GM12878 (cell line): ENCODE data around the gene ARL6IP1. TPM values are rescaled to one million over a fixed set of nuclear protein-coding genes. Genes with fewer than 3 reads are reported as not detected.
"Not testable (repeated sequence)": the region's sequence is repeated elsewhere in the genome, so short reads cannot be mapped to it uniquely, and the experiment has no call there.

Source experiments
- ATAC-seq: fragments of 200-7000 bp; cut with Tn5 transposase; 3 replicates; pipeline ENCODE4 v1.9.1; 2020; ENCODE audit warnings: mild to moderate bottlenecking, moderate library complexity
- BruUV-seq: library from RNA; stranded (reverse); fragments of 400-500 nt; replicated peaks from 2 replicates; lab custom pipeline; 2021; lab: Mats Ljungman, UMichigan
- CTCF ChIA-PET: fragments of 300-600 bp; sonication (Branson Sonifier 250); formaldehyde crosslinking; extraction: SDS; loops from one replicate; lab custom pipeline; 2021; ENCODE audit warnings: inconsistent platforms; lab: Yijun Ruan, JAX
- POLR2A ChIA-PET: fragments of 350-600 bp; formaldehyde crosslinking; extraction: SDS; loops from one replicate; lab custom pipeline; 2021; ENCODE audit warnings: inconsistent platforms; lab: Charles Lee
- RAD21 ChIA-PET: fragments of 300-600 bp; sonication (Branson Sonifier 250); formaldehyde crosslinking; loops from one replicate; lab custom pipeline; 2023; ENCODE audit warnings: antibody characterized with exemption; ENCODE audit not compliant: unreplicated experiment; lab: Charles Lee
- SMC1A ChIA-PET: fragments of 300-600 bp; sonication (Branson Sonifier 250); formaldehyde crosslinking; loops from one replicate; lab custom pipeline; 2023; ENCODE audit not compliant: unreplicated experiment, uncharacterized antibody; lab: Charles Lee
- DNase-seq: peaks from one replicate; pipeline ENCODE4 v3.0.0-alpha.2; 2011; ENCODE audit warnings: low read depth, low spot score
- FAIRE-seq: peaks from 3 replicates; lab custom pipeline; 2011; peaks lifted over from hg19 to GRCh38; lab: Jason Lieb, UNC
- H2AFZ ChIP-seq: 2 replicates; pipeline ENCODE4 v1.6.0; 2011; ENCODE audit warnings: low read depth, low read length, control low read depth; ENCODE audit not compliant: control insufficient read depth
- H3K27ac ChIP-seq: 2 replicates; pipeline ENCODE4 v1.5.1; 2011; ENCODE audit warnings: control low read depth; ENCODE audit not compliant: control insufficient read depth, insufficient read depth
- H3K27me3 ChIP-seq, 2 experiments: replicated peaks in 1 of 2; 2 replicates each; pipeline versions ENCODE4 v1.6.0 to v1.6.1; 2011; ENCODE audit warnings: low read length in 1 of 2; ENCODE audit not compliant: control insufficient read depth in 2 of 2, insufficient read depth in 2 of 2
- H3K36me3 ChIP-seq, 2 experiments: 2 replicates each; pipeline ENCODE4 v1.5.1; 2011; ENCODE audit warnings: low read length in 1 of 2; ENCODE audit not compliant: control insufficient read depth in 2 of 2, insufficient read depth in 2 of 2
- H3K4me1 ChIP-seq: 2 replicates; pipeline ENCODE4 v1.6.1; 2011; ENCODE audit warnings: mild to moderate bottlenecking, low read length, moderate library complexity, mixed read lengths; ENCODE audit not compliant: control insufficient read depth, insufficient read depth
- H3K4me2 ChIP-seq: 2 replicates; pipeline ENCODE4 v1.6.0; 2011; ENCODE audit warnings: control low read depth; ENCODE audit not compliant: control insufficient read depth, insufficient read depth
- H3K4me3 ChIP-seq: fragments of 200-600 bp; sonication (generic); 2 replicates; pipeline ENCODE4 v1.5.1; 2016
- H3K79me2 ChIP-seq: 2 replicates; pipeline ENCODE4 v1.6.0; 2011; ENCODE audit warnings: low read length; ENCODE audit not compliant: control insufficient read depth, insufficient read depth
- H3K9ac ChIP-seq: 2 replicates; pipeline ENCODE4 v1.8.0; 2011; ENCODE audit warnings: low read length, control low read depth, mixed read lengths; ENCODE audit not compliant: control insufficient read depth, insufficient read depth
- H3K9me3 ChIP-seq: replicated peaks from 3 replicates; pipeline ENCODE4 v1.5.1; 2011; ENCODE audit warnings: mild to moderate bottlenecking, low read length; ENCODE audit not compliant: control insufficient read depth, insufficient read depth
- H4K20me1 ChIP-seq: 2 replicates; pipeline ENCODE4 v1.6.0; 2011; ENCODE audit not compliant: control insufficient read depth, insufficient read depth
- WGBS: methylation state at CpG from one replicate; pipeline ENCODE4 v1.1.6; 2016; ENCODE audit warnings: low lambda C conversion rate; ENCODE audit not compliant: insufficient replicate concordance, insufficient coverage; ENCODE audit errors: missing lambda C conversion rate; 5-methylcytosine and 5-hydroxymethylcytosine counted together
- in situ Hi-C: fragments of 300-500 bp; cut with MboI; formaldehyde crosslinking; loops from 9 replicates; pipeline ENCODE4 v1.14.3; 2018; ENCODE audit warnings: mixed read lengths
- intact Hi-C: fragments of 100-400 bp; cut with micrococcal nuclease; formaldehyde crosslinking; loops from one replicate; pipeline ENCODE4 v1.14.2; 2022; ENCODE audit not compliant: unreplicated experiment
- polyA plus RNA-seq, 11 experiments: library from polyadenylated mRNA; depleted of rRNA in 4 of 11; unstranded in 6 of 11; stranded (reverse) in 5 of 11; fragments of >200 nt; fragmentation: Nextera tagmentation in 4 of 11; fragmentation: Illumina TruSeq in 1 of 11; extraction: Ambion mirVana in 4 of 11; extraction: Trizol in 1 of 11; gene quantifications; 1 replicate in 1 of 11; 2 replicates in 10 of 11; pipeline versions ENCODE4 v1.2.1 to v1.2.3, GENCODE V29; 2011 to 2016; ENCODE audit warnings: inconsistent platforms in 2 of 11, missing spikeins in 2 of 11, low read depth in 1 of 11
- total RNA-seq, 4 experiments: library from RNA; depleted of rRNA in 3 of 4; stranded (reverse); fragments of >200 nt in 3 of 4; fragmentation: Illumina TruSeq in 1 of 4; extraction: Trizol in 1 of 4; gene quantifications; 2 replicates each; pipeline versions ENCODE4 v1.2.1 to v1.2.3, GENCODE V29; 2013 to 2021

The ARL6IP1 gene
- total and polyA plus RNA-seq, 10 of the 15 experiments (the other 5 are each of a cell fraction or from before 2014, with no cell fraction given): 99.3 to 334 (median 197) TPM

- RAD21 ChIA-PET, H3K4me2 ChIP-seq, ATAC-seq, H4K20me1 ChIP-seq, H3K4me1 ChIP-seq, H3K27me3 ChIP-seq, SMC1A ChIA-PET, POLR2A ChIA-PET, DNase-seq, FAIRE-seq, H3K9ac ChIP-seq, H3K27ac ChIP-seq, intact Hi-C loops, CTCF ChIA-PET, H3K79me2 ChIP-seq, H3K9me3 ChIP-seq, H3K4me3 ChIP-seq, H2AFZ ChIP-seq, in situ Hi-C loops, BruUV-seq, H3K36me3 ChIP-seq: not testable (repeated sequence)
- WGBS: 100% methylated on average over 1 of the region's 1 CpG
Observed at GRCh38 chr16:18777664-18778063, 23.7 kb downstream of the ARL6IP1 start.

- FAIRE-seq, CTCF ChIA-PET, BruUV-seq: not testable (repeated sequence)
Observed at GRCh38 chr16:18776334-18776733, 25.0 kb downstream of the ARL6IP1 start.

GRCh38 chr16:18774651-18775050 lies 26.7 kb downstream of the ARL6IP1 start:
- 98% methylated on average over 4 of the region's 4 CpGs for WGBS
- H3K4me3 ChIP-seq, DNase-seq, intact Hi-C loops, H3K9me3 ChIP-seq, FAIRE-seq, CTCF ChIA-PET, H4K20me1 ChIP-seq, ATAC-seq, H3K9ac ChIP-seq, H3K27me3 ChIP-seq, H2AFZ ChIP-seq, H3K4me2 ChIP-seq, H3K36me3 ChIP-seq, H3K4me1 ChIP-seq, BruUV-seq, POLR2A ChIA-PET, H3K79me2 ChIP-seq, H3K27ac ChIP-seq: not testable (repeated sequence)
- SMC1A ChIA-PET: interaction anchor here (1.0 kb wide), 1 partner anchor 15 kb away, joined by 4 read pairs; the partner anchor contains the start of gene RPS15A
- RAD21 ChIA-PET: interaction anchor here (1.4 kb wide), 1 partner anchor 27 kb away, joined by 3 read pairs; the partner anchor contains the start of gene ARL6IP1
- in situ Hi-C loops: loop anchor here (25.0 kb wide), 2 partner anchors 837 to 1212 kb away; no protein-coding TSS in a partner anchor

More at GRCh38 chr16:18776334-18776733, 25.0 kb downstream of the ARL6IP1 start:
- H3K36me3 ChIP-seq, H3K27me3 ChIP-seq, H3K4me2 ChIP-seq, H4K20me1 ChIP-seq, H3K4me1 ChIP-seq, SMC1A ChIA-PET, POLR2A ChIA-PET, H3K27ac ChIP-seq, DNase-seq, H3K4me3 ChIP-seq, H3K79me2 ChIP-seq, in situ Hi-C loops, ATAC-seq, H3K9me3 ChIP-seq, intact Hi-C loops, H2AFZ ChIP-seq, H3K9ac ChIP-seq: not testable (repeated sequence)
- RAD21 ChIA-PET: interaction anchor here (1.4 kb wide), 1 partner anchor 25 kb away, joined by 3 read pairs; the partner anchor contains the start of gene ARL6IP1
- 89% methylated on average over 5 of the region's 5 CpGs for WGBS

- H3K4me2 ChIP-seq, H3K9ac ChIP-seq, H3K9me3 ChIP-seq, H2AFZ ChIP-seq, RAD21 ChIA-PET, intact Hi-C loops, POLR2A ChIA-PET, FAIRE-seq, DNase-seq, BruUV-seq, H3K79me2 ChIP-seq, H3K4me1 ChIP-seq, CTCF ChIA-PET, H3K27ac ChIP-seq, H4K20me1 ChIP-seq, H3K36me3 ChIP-seq, H3K27me3 ChIP-seq, ATAC-seq, H3K4me3 ChIP-seq: not testable (repeated sequence)
- SMC1A ChIA-PET: interaction anchor here (1.3 kb wide), 1 partner anchor 12 kb away, joined by 3 read pairs; no protein-coding TSS in a partner anchor
- in situ Hi-C loops: loop anchor here (25.0 kb wide), 2 partner anchors 835 to 1210 kb away; no protein-coding TSS in a partner anchor
- 91% methylated on average over 7 of the region's 7 CpGs for WGBS
Observed at GRCh38 chr16:18772171-18772570, 29.2 kb downstream of the ARL6IP1 start.
